Right ventricle myocardium superior (tissue), 1 donor: ENCODE measurements around the gene COX4I1. TPM values are rescaled to one million over a fixed set of nuclear protein-coding genes. Genes with fewer than 3 reads are reported as not detected.

Source experiments
- ATAC-seq: fragments of 200-7000 bp; cut with Tn5 transposase; one replicate; pipeline ENCODE4 v1.9.1; 2020; ENCODE audit warnings: mild to moderate bottlenecking; ENCODE audit not compliant: poor library complexity
- DNase-seq: peaks from one replicate; pipeline ENCODE4 v3.0.0-alpha.2; 2020
- intact Hi-C: fragments of 100-400 bp; cut with DNase I; formaldehyde crosslinking; loops from one replicate; pipeline ENCODE4 v1.11.2; 2022
- long read RNA-seq: library from polyadenylated mRNA; unstranded; transcript quantifications from one replicate; pipeline ENCODE4 v2.0.0, GENCODE V29; 2021
- total RNA-seq: library from RNA; stranded (reverse); fragmentation: NEBNext Ultra II Directional; extraction: Animal tissue kit (Norgen Biotek cat#: 25700); gene quantifications from one replicate; pipeline ENCODE4 v1.2.1, GENCODE V29; 2021
- donor health status: DM: no; HTN: yes; CAD: no; lungs with severe emphysema.

Gene COX4I1
- total RNA-seq, result 2,159 TPM
- long read RNA-seq, transcript COX4I1-201 (5 exons, 708 nt), result major isoform, 1,426 of 1,579 reads
- long read RNA-seq, transcript COX4I1-215 (3 exons, 2,271 nt), result minor isoform, 34 of 1,579 reads
- long read RNA-seq, transcript COX4I1-217 (1 exons, 3,946 nt), result minor isoform, 11 of 1,579 reads
- long read RNA-seq, transcript COX4I1-202 (5 exons, 716 nt), result minor isoform, 11 of 1,579 reads
- long read RNA-seq, partial matches to known transcripts, result 74 of 1,579 reads
- long read RNA-seq, other reads (novel, unspliced or antisense), result 11 of 1,579 reads

- ATAC-seq, result peak; percentile 99
- intact Hi-C loops, result no loop called here
- peak; percentile 98 for DNase-seq
Measured at GRCh38 chr16:85799497-85800320, at the start of gene COX4I1, which contains the start of gene EMC8. Gene COX4I1 (plus strand): TSS chr16:85799695. CDS start chr16:85801206, 1,511 bp downstream. Gene EMC8 (minus strand): TSS chr16:85799544. CDS start chr16:85799295, 249 bp downstream.

GRCh38 chr16:85749771-85750145 is 49.7 kb upstream of the COX4I1 start:
- intact Hi-C loops, result no loop called here
- ATAC-seq (no peak), DNase-seq (no peak)

- peak; percentile 59 for DNase-seq
- peak; percentile 28 for ATAC-seq
- intact Hi-C loops, result no loop called here
Measured at GRCh38 chr16:85750146-85750826, 49.2 kb upstream of the COX4I1 start.

GRCh38 chr16:85750827-85751697 is 48.4 kb upstream of the COX4I1 start, which contains the start of gene C16orf74:
Gene C16orf74 (minus strand): TSS chr16:85751096. CDS start chr16:85735217, 15,879 bp downstream.
- intact Hi-C loops, result no loop called here
- DNase-seq (peak; percentile 75), ATAC-seq (peak; percentile 91)

- intact Hi-C loops, result no loop called here
- ATAC-seq (no peak), DNase-seq (no peak)
Measured at GRCh38 chr16:85751698-85752501, 47.6 kb upstream of the COX4I1 start.

GRCh38 chr16:85752511-85753420 is 46.7 kb upstream of the COX4I1 start:
- ATAC-seq (peak; percentile 55), DNase-seq (no peak)
- intact Hi-C loops, result no loop called here

GRCh38 chr16:85753559-85753958 is 45.9 kb upstream of the COX4I1 start:
- intact Hi-C loops, result no loop called here
- ATAC-seq (no peak), DNase-seq (no peak)

GRCh38 chr16:85753976-85754375 is 45.5 kb upstream of the COX4I1 start:
- DNase-seq, result no peak
- ATAC-seq, result no peak
- intact Hi-C loops, result no loop called here

- DNase-seq (no peak), ATAC-seq (no peak)
- intact Hi-C loops, result no loop called here
Measured at GRCh38 chr16:85754413-85754812, 45.1 kb upstream of the COX4I1 start.

- DNase-seq (no peak), ATAC-seq (no peak)
- intact Hi-C loops, result no loop called here
Measured at GRCh38 chr16:85755929-85756768, 43.3 kb upstream of the COX4I1 start.

- DNase-seq, result no peak
- no peak for ATAC-seq
- intact Hi-C loops, result no loop called here
Measured at GRCh38 chr16:85757341-85757822, 42.1 kb upstream of the COX4I1 start.

GRCh38 chr16:85759136-85759535 is 40.4 kb upstream of the COX4I1 start:
- ATAC-seq (no peak), DNase-seq (no peak)
- intact Hi-C loops, result no loop called here

- ATAC-seq (peak; percentile 45), DNase-seq (no peak)
- intact Hi-C loops, result no loop called here
Measured at GRCh38 chr16:85759631-85760419, 39.7 kb upstream of the COX4I1 start.

- DNase-seq (no peak), ATAC-seq (no peak)
- intact Hi-C loops, result no loop called here
Measured at GRCh38 chr16:85761861-85762260, 37.6 kb upstream of the COX4I1 start.

- intact Hi-C loops, result no loop called here
- ATAC-seq (no peak), DNase-seq (no peak)
Measured at GRCh38 chr16:85762970-85763369, 36.5 kb upstream of the COX4I1 start.
